HepG2 (cell line): Measurements from ENCODE around the gene RPAP3. TPM values are rescaled to one million over a fixed set of nuclear protein-coding genes. Genes with fewer than 3 reads are reported as not detected.

ENCODE experiments used
- DPF2 ChIP-seq: sonication (generic); formaldehyde crosslinking; IDR thresholded peaks from 2 replicates; pipeline ENCODE4 v1.4.0; 2020; ENCODE audit warnings: mild to moderate bottlenecking, low read depth, missing genetic modification reagents, borderline replicate concordance
- GATAD1 ChIP-seq: IDR thresholded peaks from 2 replicates; pipeline ENCODE4 v1.6.1; 2016; ENCODE audit warnings: missing genetic modification reagents, missing compliant biosample characterization
- HDAC1 ChIP-seq: sonication (generic); formaldehyde crosslinking; IDR thresholded peaks from 2 replicates; pipeline ENCODE4 v1.5.1; 2020; ENCODE audit warnings: mild to moderate bottlenecking, missing genetic modification reagents
- HMG20B ChIP-seq: conservative IDR thresholded peaks from 2 replicates; pipeline ENCODE4 v1.6.1; 2016; ENCODE audit warnings: missing genetic modification reagents, missing compliant biosample characterization
- HOXA5 ChIP-seq: sonication (generic); formaldehyde crosslinking; IDR thresholded peaks from 2 replicates; pipeline ENCODE4 v1.4.0; 2020; ENCODE audit warnings: missing genetic modification reagents
- KAT8 ChIP-seq: IDR thresholded peaks from 2 replicates; pipeline ENCODE4 v1.6.1; 2016; ENCODE audit warnings: missing genetic modification reagents, missing compliant biosample characterization
- MED8 ChIP-seq: sonication (generic); formaldehyde crosslinking; IDR thresholded peaks from 2 replicates; pipeline ENCODE4 v1.8.1; 2023; ENCODE audit warnings: mild to moderate bottlenecking, missing genetic modification reagents; ENCODE audit not compliant: insufficient replicate concordance
- MIER3 ChIP-seq: IDR thresholded peaks from 2 replicates; pipeline ENCODE4 v1.6.1; 2016; ENCODE audit warnings: missing compliant biosample characterization, borderline replicate concordance
- NKX3-1 ChIP-seq: sonication (generic); formaldehyde crosslinking; IDR thresholded peaks from 2 replicates; pipeline ENCODE4 v1.5.0; 2020; ENCODE audit warnings: missing genetic modification reagents
- PHB2 ChIP-seq: fragments of 450-650 bp; IDR thresholded peaks from 2 replicates; pipeline ENCODE4 v1.6.1; 2018; ENCODE audit not compliant: partially characterized antibody
- RFXANK ChIP-seq: IDR thresholded peaks from 2 replicates; pipeline ENCODE4 v1.6.1; 2016
- SMARCE1 ChIP-seq: fragments of 450-650 bp; IDR thresholded peaks from 2 replicates; pipeline ENCODE4 v1.6.1; 2017; ENCODE audit warnings: borderline replicate concordance
- THYN1 ChIP-seq: sonication (generic); formaldehyde crosslinking; IDR thresholded peaks from 2 replicates; pipeline ENCODE4 v1.8.1; 2023; ENCODE audit warnings: low read depth, mild to moderate bottlenecking, moderate library complexity, missing genetic modification reagents, borderline replicate concordance
- TRIM24 ChIP-seq: sonication (generic); formaldehyde crosslinking; IDR thresholded peaks from 2 replicates; pipeline ENCODE4 v1.8.0; 2022; ENCODE audit warnings: mild to moderate bottlenecking, missing genetic modification reagents
- ZNF17 ChIP-seq: sonication (generic); formaldehyde crosslinking; IDR thresholded peaks from 2 replicates; pipeline ENCODE4 v1.5.0; 2020; ENCODE audit warnings: mild to moderate bottlenecking, missing genetic modification reagents
- ZNF567 ChIP-seq: sonication (generic); formaldehyde crosslinking; IDR thresholded peaks from 2 replicates; pipeline ENCODE4 v1.8.1; 2023; ENCODE audit warnings: mild to moderate bottlenecking, missing genetic modification reagents, borderline replicate concordance
- ZNF569 ChIP-seq: sonication (generic); formaldehyde crosslinking; IDR thresholded peaks from 2 replicates; pipeline ENCODE4 v1.5.0; 2020; ENCODE audit warnings: mild to moderate bottlenecking, missing genetic modification reagents, moderate library complexity, borderline replicate concordance
- ZNF616 ChIP-seq: sonication (generic); formaldehyde crosslinking; IDR thresholded peaks from 2 replicates; pipeline ENCODE4 v1.5.0; 2020; ENCODE audit warnings: low read depth, mild to moderate bottlenecking, missing genetic modification reagents
- ZNF772 ChIP-seq: sonication (generic); formaldehyde crosslinking; IDR thresholded peaks from 2 replicates; pipeline ENCODE4 v1.5.0; 2020; ENCODE audit warnings: mild to moderate bottlenecking, missing genetic modification reagents
- ZSCAN25 ChIP-seq: sonication (generic); formaldehyde crosslinking; IDR thresholded peaks from 2 replicates; pipeline ENCODE4 v1.8.0; 2022; ENCODE audit warnings: mild to moderate bottlenecking, missing genetic modification reagents
- polyA plus RNA-seq, 8 experiments: library from polyadenylated mRNA; depleted of rRNA in 3 of 8; stranded (reverse) in 7 of 8; unstranded in 1 of 8; fragments of >200 nt; fragmentation: Illumina TruSeq in 4 of 8; extraction: Trizol in 4 of 8; gene quantifications; 2 replicates each; pipeline versions ENCODE4 v1.2.1 to v1.2.3, GENCODE V29; 2011 to 2016; ENCODE audit warnings: low read depth in 4 of 8, missing spikeins in 1 of 8, mixed read lengths in 1 of 8; ENCODE audit not compliant: insufficient read depth in 1 of 8
- total RNA-seq, 5 experiments: library from RNA; depleted of rRNA; stranded (reverse); fragments of >200 nt; fragmentation: Illumina TruSeq; extraction: Trizol; gene quantifications; 2 replicates each; pipeline ENCODE4 v1.2.3, GENCODE V29; 2016; ENCODE audit warnings: low read depth in 1 of 5
- TF ChIP-seq, protein P1 (sequence below): fragments of 450-650 bp; IDR thresholded peaks from 2 replicates; pipeline ENCODE4 v1.6.1; 2016
- TF ChIP-seq, protein P2 (sequence below): sonication (generic); formaldehyde crosslinking; IDR thresholded peaks from 2 replicates; pipeline ENCODE4 v1.8.0; 2022; ENCODE audit warnings: mild to moderate bottlenecking, missing genetic modification reagents
- TF ChIP-seq, protein P3 (sequence below): sonication (generic); formaldehyde crosslinking; IDR thresholded peaks from 2 replicates; pipeline ENCODE4 v1.8.1; 2023; ENCODE audit warnings: mild to moderate bottlenecking, moderate library complexity, missing genetic modification reagents
- TF ChIP-seq, protein P4 (sequence below): sonication (generic); formaldehyde crosslinking; IDR thresholded peaks from 2 replicates; pipeline ENCODE4 v1.4.0; 2020; ENCODE audit warnings: missing genetic modification reagents, borderline replicate concordance

RPAP3 gene
- total and polyA plus RNA-seq, 2 of the 13 experiments (the other 11 are each of a cell fraction or from before 2014, with no cell fraction given): 8.8 to 32.8 TPM

DNA sequence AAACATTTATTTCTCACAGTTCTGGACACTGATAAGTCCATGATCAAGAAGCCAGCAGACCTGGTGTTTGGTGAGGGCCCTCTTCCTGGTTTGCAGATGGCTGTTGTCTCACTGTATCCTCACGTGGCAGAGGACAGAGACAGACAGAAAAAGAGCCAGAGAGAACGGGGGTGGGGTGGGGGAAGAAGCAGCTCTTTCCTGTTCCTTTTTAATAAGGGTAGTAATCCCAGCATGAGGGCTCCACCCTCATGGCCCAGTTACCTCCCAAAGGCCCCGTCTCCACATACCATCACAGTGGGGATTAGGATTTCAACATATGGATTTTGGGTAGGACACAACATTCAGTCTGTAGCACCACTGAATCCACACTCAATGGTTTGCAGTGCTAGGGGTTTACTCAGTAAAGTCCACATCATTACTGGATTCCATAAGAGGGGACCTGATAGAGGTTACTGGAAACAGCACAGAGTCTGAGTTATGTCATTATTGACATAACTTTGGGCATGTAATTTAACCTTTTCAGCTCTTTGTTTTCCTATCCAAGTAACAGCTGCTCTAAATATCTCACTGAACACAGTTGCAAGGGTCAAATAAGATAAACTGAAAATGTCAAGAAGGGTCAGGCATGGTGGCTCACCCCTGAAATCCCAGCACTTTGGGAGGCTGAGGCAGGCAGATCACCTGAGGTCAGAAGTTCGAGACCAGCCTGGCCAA is 53.2 kb downstream of the RPAP3 start (continued):
- TF ChIP-seq, protein P1, sequence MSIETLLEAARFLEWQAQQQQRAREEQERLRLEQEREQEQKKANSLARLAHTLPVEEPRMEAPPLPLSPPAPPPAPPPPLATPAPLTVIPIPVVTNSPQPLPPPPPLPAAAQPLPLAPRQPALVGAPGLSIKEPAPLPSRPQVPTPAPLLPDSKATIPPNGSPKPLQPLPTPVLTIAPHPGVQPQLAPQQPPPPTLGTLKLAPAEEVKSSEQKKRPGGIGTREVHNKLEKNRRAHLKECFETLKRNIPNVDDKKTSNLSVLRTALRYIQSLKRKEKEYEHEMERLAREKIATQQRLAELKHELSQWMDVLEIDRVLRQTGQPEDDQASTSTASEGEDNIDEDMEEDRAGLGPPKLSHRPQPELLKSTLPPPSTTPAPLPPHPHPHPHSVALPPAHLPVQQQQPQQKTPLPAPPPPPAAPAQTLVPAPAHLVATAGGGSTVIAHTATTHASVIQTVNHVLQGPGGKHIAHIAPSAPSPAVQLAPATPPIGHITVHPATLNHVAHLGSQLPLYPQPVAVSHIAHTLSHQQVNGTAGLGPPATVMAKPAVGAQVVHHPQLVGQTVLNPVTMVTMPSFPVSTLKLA: no peak
- TF ChIP-seq, protein P2, sequence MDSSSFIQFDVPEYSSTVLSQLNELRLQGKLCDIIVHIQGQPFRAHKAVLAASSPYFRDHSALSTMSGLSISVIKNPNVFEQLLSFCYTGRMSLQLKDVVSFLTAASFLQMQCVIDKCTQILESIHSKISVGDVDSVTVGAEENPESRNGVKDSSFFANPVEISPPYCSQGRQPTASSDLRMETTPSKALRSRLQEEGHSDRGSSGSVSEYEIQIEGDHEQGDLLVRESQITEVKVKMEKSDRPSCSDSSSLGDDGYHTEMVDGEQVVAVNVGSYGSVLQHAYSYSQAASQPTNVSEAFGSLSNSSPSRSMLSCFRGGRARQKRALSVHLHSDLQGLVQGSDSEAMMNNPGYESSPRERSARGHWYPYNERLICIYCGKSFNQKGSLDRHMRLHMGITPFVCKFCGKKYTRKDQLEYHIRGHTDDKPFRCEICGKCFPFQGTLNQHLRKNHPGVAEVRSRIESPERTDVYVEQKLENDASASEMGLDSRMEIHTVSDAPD (CRISPR knock-in tag): no peak
- TF ChIP-seq ZSCAN25 (CRISPR knock-in tag): no peak
- no peak for TF ChIP-seq ZNF17
- 0 out of 2 replicates have a peak, but pooled peaks have one; percentile 42 for TF ChIP-seq NKX3-1 (CRISPR knock-in tag)
- TF ChIP-seq, protein P3, sequence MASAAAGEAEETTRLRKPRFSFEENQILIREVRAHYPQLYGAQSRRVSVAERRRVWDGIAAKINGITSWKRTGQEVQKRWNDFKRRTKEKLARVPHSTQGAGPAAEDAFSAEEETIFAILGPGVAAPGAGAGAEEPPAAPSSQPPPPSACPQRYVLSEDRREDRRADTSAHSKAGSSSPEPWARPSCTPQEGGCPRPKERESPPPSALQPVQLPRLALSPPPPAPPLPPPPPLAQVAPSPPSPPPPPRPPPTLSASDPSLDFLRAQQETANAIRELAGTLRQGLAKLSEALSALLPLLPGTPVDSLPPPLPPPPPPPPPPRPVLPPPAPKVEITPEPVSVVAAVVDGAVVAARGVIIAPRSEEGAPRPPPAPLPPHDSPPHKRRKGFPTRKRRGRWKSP (CRISPR knock-in tag): 0 out of 2 replicates have a peak, but pooled peaks have one; percentile 31
- 0 out of 2 replicates have a peak, but pooled peaks have one; percentile 56 for TF ChIP-seq HDAC1 (CRISPR knock-in tag)
- TF ChIP-seq ZNF569 (CRISPR knock-in tag): peak; percentile 47; the same call in 1 of the 2 replicates
- no peak for TF ChIP-seq MED8
- TF ChIP-seq PHB2: no peak
- TF ChIP-seq HMG20B (CRISPR knock-in tag): peak; percentile 64
- TF ChIP-seq THYN1 (CRISPR knock-in tag): no peak
- TF ChIP-seq GATAD1 (CRISPR knock-in tag): peak; percentile 68
- TF ChIP-seq, protein P4, sequence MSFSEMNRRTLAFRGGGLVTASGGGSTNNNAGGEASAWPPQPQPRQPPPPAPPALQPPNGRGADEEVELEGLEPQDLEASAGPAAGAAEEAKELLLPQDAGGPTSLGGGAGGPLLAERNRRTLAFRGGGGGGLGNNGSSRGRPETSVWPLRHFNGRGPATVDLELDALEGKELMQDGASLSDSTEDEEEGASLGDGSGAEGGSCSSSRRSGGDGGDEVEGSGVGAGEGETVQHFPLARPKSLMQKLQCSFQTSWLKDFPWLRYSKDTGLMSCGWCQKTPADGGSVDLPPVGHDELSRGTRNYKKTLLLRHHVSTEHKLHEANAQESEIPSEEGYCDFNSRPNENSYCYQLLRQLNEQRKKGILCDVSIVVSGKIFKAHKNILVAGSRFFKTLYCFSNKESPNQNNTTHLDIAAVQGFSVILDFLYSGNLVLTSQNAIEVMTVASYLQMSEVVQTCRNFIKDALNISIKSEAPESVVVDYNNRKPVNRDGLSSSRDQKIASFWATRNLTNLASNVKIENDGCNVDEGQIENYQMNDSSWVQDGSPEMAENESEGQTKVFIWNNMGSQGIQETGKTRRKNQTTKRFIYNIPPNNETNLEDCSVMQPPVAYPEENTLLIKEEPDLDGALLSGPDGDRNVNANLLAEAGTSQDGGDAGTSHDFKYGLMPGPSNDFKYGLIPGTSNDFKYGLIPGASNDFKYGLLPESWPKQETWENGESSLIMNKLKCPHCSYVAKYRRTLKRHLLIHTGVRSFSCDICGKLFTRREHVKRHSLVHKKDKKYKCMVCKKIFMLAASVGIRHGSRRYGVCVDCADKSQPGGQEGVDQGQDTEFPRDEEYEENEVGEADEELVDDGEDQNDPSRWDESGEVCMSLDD (CRISPR knock-in tag): peak; percentile 14; the same call in 1 of the 2 replicates
- TF ChIP-seq ZNF616 (CRISPR knock-in tag): no peak
- TF ChIP-seq RFXANK (CRISPR knock-in tag): 0 out of 2 replicates have a peak, but pooled peaks have one; percentile 41
- TF ChIP-seq ZNF772: peak; percentile 48; the same call in 1 of the 2 replicates
- peak; percentile 62; the same call in 1 of the 2 replicates for TF ChIP-seq ZNF567 (CRISPR knock-in tag)
- 0 out of 2 replicates have a peak, but pooled peaks have one; percentile 14 for TF ChIP-seq TRIM24
- peak; percentile 65; the same call in 1 of the 2 replicates for TF ChIP-seq HOXA5 (CRISPR knock-in tag)
- peak; percentile 41; the same call in 1 of the 2 replicates for TF ChIP-seq DPF2 (CRISPR knock-in tag)
- peak; percentile 59; the same call in 1 of the 2 replicates for TF ChIP-seq MIER3 (CRISPR knock-in tag)
- TF ChIP-seq KAT8: peak; percentile 72
- TF ChIP-seq SMARCE1: no peak
